Gastroesophageal sphincter (tissue), 3 donors: Measurements from ENCODE around the gene VAV1.

Experiments
- CTCF ChIP-seq, 4 experiments: fragments of 200-600 bp in 2 of 4; fragments of 450-650 bp in 2 of 4; sonication (generic) in 1 of 4; IDR thresholded peaks; one replicate each; pipeline ENCODE4 v1.5.1; 2017 to 2019; ENCODE audit warnings: antibody characterized with exemption in 4 of 4, mild to moderate bottlenecking in 2 of 4, moderate library complexity in 2 of 4
- EP300 ChIP-seq: sonication (generic); formaldehyde crosslinking; IDR thresholded peaks from one replicate; pipeline ENCODE4 v1.6.1; 2017; ENCODE audit warnings: antibody characterized with exemption, mild to moderate bottlenecking
- POLR2A ChIP-seq, 2 donors: fragments of 450-650 bp; IDR thresholded peaks; one replicate each; pipeline ENCODE4 v1.6.1; 2017; ENCODE audit warnings: antibody characterized with exemption in 2 of 2, mild to moderate bottlenecking in 2 of 2, moderate library complexity in 1 of 2
- POLR2AphosphoS5 ChIP-seq: sonication (generic); formaldehyde crosslinking; IDR thresholded peaks from one replicate; pipeline ENCODE4 v1.6.1; 2017; ENCODE audit warnings: antibody characterized with exemption

GRCh38 chr19:6778386-6778785, 5.9 kb downstream of the VAV1 start:
- TF ChIP-seq CTCF (IDR thresholded peaks at IDR 0.05): no peak
- no peak for TF ChIP-seq POLR2A (IDR thresholded peaks at IDR 0.05)
- no peak for TF ChIP-seq EP300
- no peak for TF ChIP-seq POLR2AphosphoS5
